IMR-90 (cell line): ENCODE data around the gene BRD8. TPM values are rescaled to one million over a fixed set of nuclear protein-coding genes. Genes with fewer than 3 reads are reported as not detected.

ENCODE experiments used
- ATAC-seq: fragments of 200-7000 bp; cut with Tn5 transposase; 2 replicates; pipeline ENCODE4 v1.9.1; 2020; ENCODE audit warnings: low read depth, mild to moderate bottlenecking, moderate library complexity
- Bru-seq: library from RNA; stranded (reverse); fragments of 400-500 nt; gene quantifications from one replicate; lab custom pipeline; 2021; lab: Mats Ljungman, UMichigan
- BruChase-seq, 2 experiments: library from RNA; stranded (reverse); fragments of 400-500 nt; gene quantifications; one replicate each; lab custom pipeline; 2021; lab: Mats Ljungman, UMichigan
- BruUV-seq: library from RNA; stranded (reverse); fragments of 400-500 nt; replicated peaks from 2 replicates; lab custom pipeline; 2021; lab: Mats Ljungman, UMichigan
- CTCF ChIA-PET: fragments of 300-600 bp; formaldehyde crosslinking; extraction: SDS; loops from one replicate; lab custom pipeline; 2021; ENCODE audit warnings: antibody characterized with exemption; lab: Yijun Ruan, JAX
- POLR2A ChIA-PET: fragments of 300-600 bp; sonication (Branson Sonifier 250); formaldehyde crosslinking; loops from one replicate; lab custom pipeline; 2022; ENCODE audit warnings: antibody characterized with exemption; ENCODE audit not compliant: unreplicated experiment; lab: Charles Lee
- DNase-seq: peaks from one replicate; pipeline ENCODE4 v3.0.0; 2013
- H2AFZ ChIP-seq: replicated peaks from 2 replicates; pipeline ENCODE3; 2013; ENCODE audit warnings: low read length, mild to moderate bottlenecking; ENCODE audit not compliant: poor library complexity
- H2AK5ac ChIP-seq: 2 replicates; pipeline ENCODE4 v1.6.1; 2013; ENCODE audit warnings: low read depth, low read length, inconsistent platforms
- H2AK9ac ChIP-seq: replicated peaks from 2 replicates; pipeline ENCODE3; 2013; ENCODE audit warnings: mild to moderate bottlenecking, low read depth, low read length, moderate library complexity; ENCODE audit not compliant: poor library complexity
- H2BK120ac ChIP-seq: 2 replicates; pipeline ENCODE4 v1.6.1; 2013; ENCODE audit warnings: low read depth, low read length, inconsistent platforms
- H2BK15ac ChIP-seq: 3 replicates; pipeline ENCODE4 v1.6.1; 2013; ENCODE audit warnings: low read depth, low read length, inconsistent platforms
- H2BK20ac ChIP-seq: 2 replicates; pipeline ENCODE4 v1.6.1; 2013; ENCODE audit warnings: low read depth, mild to moderate bottlenecking, inconsistent platforms, low read length, moderate library complexity
- H2BK5ac ChIP-seq: 2 replicates; pipeline ENCODE4 v1.6.1; 2013; ENCODE audit warnings: mild to moderate bottlenecking, low read depth, low read length, inconsistent platforms; ENCODE audit not compliant: poor library complexity, severe bottlenecking
- H3K14ac ChIP-seq: replicated peaks from 2 replicates; pipeline ENCODE4 v1.6.1; 2013; ENCODE audit warnings: low read depth, low read length, inconsistent platforms
- H3K18ac ChIP-seq: 2 replicates; pipeline ENCODE4 v1.6.1; 2013; ENCODE audit warnings: low read depth, low read length, control low read depth
- H3K23ac ChIP-seq: 2 replicates; pipeline ENCODE4 v1.6.1; 2013; ENCODE audit warnings: low read depth, low read length, inconsistent platforms
- H3K27ac ChIP-seq: 2 replicates; pipeline ENCODE4 v1.5.1; 2013; ENCODE audit warnings: mild to moderate bottlenecking, control low read depth, low read length; ENCODE audit not compliant: insufficient read depth
- H3K27me3 ChIP-seq: 2 replicates; pipeline ENCODE4 v1.6.1; 2013; ENCODE audit warnings: low read length; ENCODE audit not compliant: control insufficient read depth, insufficient read depth
- H3K36me3 ChIP-seq: 2 replicates; pipeline ENCODE4 v1.6.1; 2013; ENCODE audit warnings: low read length, mixed read lengths; ENCODE audit not compliant: control insufficient read depth, insufficient read depth
- H3K4ac ChIP-seq: 2 replicates; pipeline ENCODE4 v1.6.1; 2013; ENCODE audit warnings: low read depth, low read length, inconsistent platforms
- H3K4me1 ChIP-seq: 2 replicates; pipeline ENCODE4 v1.6.1; 2013; ENCODE audit warnings: low read length, mixed read lengths; ENCODE audit not compliant: control insufficient read depth, insufficient read depth
- H3K4me2 ChIP-seq: 2 replicates; pipeline ENCODE4 v1.6.1; 2013; ENCODE audit warnings: low read depth, mild to moderate bottlenecking, control low read depth, low read length, moderate library complexity
- H3K4me3 ChIP-seq: 2 replicates; pipeline ENCODE4 v1.5.1; 2013; ENCODE audit warnings: low read depth, mild to moderate bottlenecking, control low read depth, low read length, moderate library complexity; ENCODE audit not compliant: insufficient read depth
- H3K56ac ChIP-seq: 2 replicates; pipeline ENCODE4 v1.6.1; 2013; ENCODE audit warnings: low read length, inconsistent platforms; ENCODE audit not compliant: insufficient read depth; ENCODE audit errors: extremely low read depth
- H3K79me1 ChIP-seq, 2 experiments: 2 replicates each; pipeline ENCODE4 v1.6.1; 2013; ENCODE audit warnings: low read length in 2 of 2, inconsistent platforms in 1 of 2, low read depth in 1 of 2
- H3K9ac ChIP-seq: 2 replicates; pipeline ENCODE4 v1.6.1; 2013; ENCODE audit warnings: low read depth, low read length, control low read depth
- H3K9me1 ChIP-seq: 2 replicates; pipeline ENCODE4 v1.6.1; 2013; ENCODE audit warnings: low read length, inconsistent platforms; ENCODE audit not compliant: insufficient read depth
- H3K9me3 ChIP-seq: 2 replicates; pipeline ENCODE4 v1.6.1; 2013; ENCODE audit warnings: low read length; ENCODE audit not compliant: control insufficient read depth, insufficient read depth
- H4K20me1 ChIP-seq: 2 replicates; pipeline ENCODE4 v1.6.1; 2013; ENCODE audit warnings: low read length, inconsistent platforms; ENCODE audit not compliant: insufficient read depth
- H4K5ac ChIP-seq: 2 replicates; pipeline ENCODE4 v1.6.1; 2013; ENCODE audit warnings: mild to moderate bottlenecking, low read depth, low read length, control low read depth
- H4K8ac ChIP-seq, 2 experiments: 2 replicates each; pipeline ENCODE4 v1.6.1; 2013; ENCODE audit warnings: low read depth in 2 of 2, low read length in 2 of 2, control low read depth in 1 of 2, inconsistent platforms in 1 of 2
- H4K91ac ChIP-seq: 2 replicates; pipeline ENCODE4 v1.6.1; 2013; ENCODE audit warnings: low read depth, low read length, inconsistent platforms; ENCODE audit not compliant: insufficient read depth
- CHD1 ChIP-seq: IDR thresholded peaks from 2 replicates; pipeline ENCODE4 v1.6.1; 2012; ENCODE audit warnings: low read depth, low read length, improper control_type of control experiment
- MAZ ChIP-seq: IDR thresholded peaks from 2 replicates; pipeline ENCODE4 v1.6.1; 2012; ENCODE audit warnings: low read depth, mild to moderate bottlenecking, low read length, improper control_type of control experiment, moderate library complexity, borderline replicate concordance
- MXI1 ChIP-seq: IDR thresholded peaks from 2 replicates; pipeline ENCODE4 v1.6.1; 2012; ENCODE audit warnings: low read depth, mild to moderate bottlenecking, low read length, moderate library complexity, borderline replicate concordance
- NFE2L2 ChIP-seq: fragments of 150-350 bp; IDR thresholded peaks from 2 replicates; pipeline ENCODE4 v1.6.1; 2016; ENCODE audit warnings: low read depth, mild to moderate bottlenecking, low read length
- POLR2A ChIP-seq: IDR thresholded peaks from 2 replicates; pipeline ENCODE4 v1.6.1; 2012; ENCODE audit warnings: mild to moderate bottlenecking, low read depth, low read length
- RAD21 ChIP-seq: IDR thresholded peaks from 2 replicates; pipeline ENCODE4 v1.6.1; 2012; ENCODE audit warnings: low read length, improper control_type of control experiment
- RCOR1 ChIP-seq: IDR thresholded peaks from 2 replicates; pipeline ENCODE4 v1.6.1; 2012; ENCODE audit warnings: mild to moderate bottlenecking, low read length, improper control_type of control experiment; ENCODE audit not compliant: insufficient replicate concordance
- RFX5 ChIP-seq: IDR thresholded peaks from 2 replicates; pipeline ENCODE4 v1.8.0; 2012; ENCODE audit warnings: low read depth, mild to moderate bottlenecking, low read length, moderate library complexity
- WGBS, 2 experiments: methylation state at CpG; one replicate each; pipeline versions ENCODE4 v1.1.5 to v1.1.7; 2013; ENCODE audit warnings: missing lambda C conversion rate in 2 of 2; ENCODE audit not compliant: insufficient read length in 1 of 2; ENCODE audit errors: extremely low coverage in 2 of 2; 5-methylcytosine and 5-hydroxymethylcytosine counted together
- dilution Hi-C: fragments of 300-500 bp; cut with HindIII; formaldehyde crosslinking; loops from one replicate; pipeline ENCODE4 v1.14.3; 2018; ENCODE audit warnings: low sequenced_read_pairs; ENCODE audit not compliant: unreplicated experiment
- in situ Hi-C: fragments of 300-500 bp; cut with MboI; formaldehyde crosslinking; loops from 3 replicates; pipeline ENCODE4 v1.14.3; 2019; ENCODE audit warnings: low sequenced_read_pairs, inconsistent platforms, mixed read lengths
- intact Hi-C: fragments of 100-400 bp; cut with micrococcal nuclease; formaldehyde crosslinking; loops from 2 replicates; pipeline ENCODE4 v1.10.0; 2022
- long read RNA-seq: library from polyadenylated mRNA; unstranded; transcript quantifications from one replicate; pipeline ENCODE4 v2.0.0, GENCODE V29; 2021; ENCODE audit not compliant: unreplicated experiment
- polyA plus RNA-seq, 3 experiments: library from polyadenylated mRNA; depleted of rRNA; stranded (reverse); fragments of >200 nt; gene quantifications; 2 replicates each; pipeline ENCODE4 v1.2.3, GENCODE V29; 2012; ENCODE audit warnings: low replicate concordance in 1 of 3
- total RNA-seq: library from RNA; depleted of rRNA; stranded (reverse); fragments of >200 nt; gene quantifications from 2 replicates; pipeline ENCODE4 v1.2.3, GENCODE V29; 2012; rRNA removed
- TF ChIP-seq, protein P1 (sequence below): fragments of 150-350 bp; IDR thresholded peaks from 2 replicates; pipeline ENCODE4 v1.6.1; 2016; ENCODE audit warnings: low read depth, mild to moderate bottlenecking, low read length, moderate library complexity, borderline replicate concordance

Gene BRD8, protein sequence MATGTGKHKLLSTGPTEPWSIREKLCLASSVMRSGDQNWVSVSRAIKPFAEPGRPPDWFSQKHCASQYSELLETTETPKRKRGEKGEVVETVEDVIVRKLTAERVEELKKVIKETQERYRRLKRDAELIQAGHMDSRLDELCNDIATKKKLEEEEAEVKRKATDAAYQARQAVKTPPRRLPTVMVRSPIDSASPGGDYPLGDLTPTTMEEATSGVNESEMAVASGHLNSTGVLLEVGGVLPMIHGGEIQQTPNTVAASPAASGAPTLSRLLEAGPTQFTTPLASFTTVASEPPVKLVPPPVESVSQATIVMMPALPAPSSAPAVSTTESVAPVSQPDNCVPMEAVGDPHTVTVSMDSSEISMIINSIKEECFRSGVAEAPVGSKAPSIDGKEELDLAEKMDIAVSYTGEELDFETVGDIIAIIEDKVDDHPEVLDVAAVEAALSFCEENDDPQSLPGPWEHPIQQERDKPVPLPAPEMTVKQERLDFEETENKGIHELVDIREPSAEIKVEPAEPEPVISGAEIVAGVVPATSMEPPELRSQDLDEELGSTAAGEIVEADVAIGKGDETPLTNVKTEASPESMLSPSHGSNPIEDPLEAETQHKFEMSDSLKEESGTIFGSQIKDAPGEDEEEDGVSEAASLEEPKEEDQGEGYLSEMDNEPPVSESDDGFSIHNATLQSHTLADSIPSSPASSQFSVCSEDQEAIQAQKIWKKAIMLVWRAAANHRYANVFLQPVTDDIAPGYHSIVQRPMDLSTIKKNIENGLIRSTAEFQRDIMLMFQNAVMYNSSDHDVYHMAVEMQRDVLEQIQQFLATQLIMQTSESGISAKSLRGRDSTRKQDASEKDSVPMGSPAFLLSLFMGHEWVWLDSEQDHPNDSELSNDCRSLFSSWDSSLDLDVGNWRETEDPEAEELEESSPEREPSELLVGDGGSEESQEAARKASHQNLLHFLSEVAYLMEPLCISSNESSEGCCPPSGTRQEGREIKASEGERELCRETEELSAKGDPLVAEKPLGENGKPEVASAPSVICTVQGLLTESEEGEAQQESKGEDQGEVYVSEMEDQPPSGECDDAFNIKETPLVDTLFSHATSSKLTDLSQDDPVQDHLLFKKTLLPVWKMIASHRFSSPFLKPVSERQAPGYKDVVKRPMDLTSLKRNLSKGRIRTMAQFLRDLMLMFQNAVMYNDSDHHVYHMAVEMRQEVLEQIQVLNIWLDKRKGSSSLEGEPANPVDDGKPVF
- total RNA-seq (35.8 and 36.9 TPM in 2 replicates), polyA plus RNA-seq (2012; rRNA removed) (37.6 and 43.6 TPM in 2 replicates), Bru-seq, nascent RNA (percentile 71 among the genes with signal in this experiment), BruChase-seq, experiment 1, labeled RNA remaining after a 6-hour chase (percentile 82 among the genes with signal in this experiment), BruChase-seq, experiment 2, labeled RNA remaining after a 2-hour chase (percentile 78 among the genes with signal in this experiment)
- polyA plus RNA-seq (2012; cell fraction: cytosol; rRNA removed): 9.7 and 16.6 TPM in 2 replicates
- polyA plus RNA-seq (2012; cell fraction: nucleus; rRNA removed; ENCODE audit: low replicate concordance): 37.2 and 122 TPM in 2 replicates
- long read RNA-seq, transcript BRD8-201 (22 exons, 3,198 nt): major isoform, 14 of 66 reads
- long read RNA-seq, partial matches to known transcripts: 19 of 66 reads
- long read RNA-seq, other reads (novel, unspliced or antisense): 29 of 66 reads

DNA sequence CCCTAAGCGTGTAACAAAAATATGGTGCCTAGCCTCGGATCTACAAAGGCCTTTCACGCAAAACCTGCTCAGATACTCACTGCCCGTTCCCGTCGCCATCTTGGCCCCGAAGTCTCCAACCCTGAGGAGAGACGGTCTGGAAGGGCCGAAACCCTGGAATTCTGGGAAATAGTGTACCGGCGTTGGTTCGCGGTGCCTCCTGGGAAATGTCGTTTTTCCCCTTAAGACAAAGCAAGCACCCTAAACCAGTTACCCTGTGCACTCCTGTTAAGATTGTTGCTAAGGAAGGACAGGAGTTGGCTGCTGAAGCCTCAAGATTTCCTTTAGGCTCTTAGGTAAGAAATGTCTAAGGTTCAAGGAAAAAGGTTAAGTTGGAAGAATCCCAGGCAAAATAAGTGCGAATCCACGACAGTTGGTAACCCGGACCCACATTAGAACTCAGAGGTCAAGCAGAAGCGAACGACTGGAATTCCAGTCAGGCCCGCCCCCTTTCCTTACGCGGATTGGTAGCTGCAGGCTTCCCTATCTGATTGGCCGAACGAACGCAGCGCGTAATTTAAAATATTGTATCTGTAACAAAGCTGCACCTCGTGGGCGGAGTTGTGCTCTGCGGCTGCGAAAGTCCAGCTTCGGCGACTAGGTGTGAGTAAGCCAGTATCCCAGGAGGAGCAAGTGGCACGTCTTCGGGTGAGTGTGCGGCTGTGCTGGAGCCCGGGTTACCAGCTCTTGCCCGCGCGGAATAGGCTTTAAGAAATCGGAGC lies at the start of gene BRD8, which contains the start of gene KIF20A:
Gene BRD8 (minus strand): TSS at position 115 of the 761 bp plus-strand sequence. CDS start 16 bp downstream, at position 99.
Gene KIF20A (plus strand): TSS at position 597 of the 761 bp plus-strand sequence. CDS start 569 bp downstream, outside the sequence.
- Histone ChIP-seq H4K91ac (peak within 1 kb of the TSS; percentile 98), H3K4me3 (peak within 1 kb of the TSS; percentile 76), H3K4me1 (no peaks in the 10 kb centered on the region), H2BK120ac (peak within 1 kb of the TSS; percentile 99), H4K5ac (peak within 1 kb of the TSS; percentile 70), H3K14ac (peak within 1 kb of the TSS; percentile 100), H3K27ac (peak within 1 kb of the TSS; percentile 79), H2AK9ac (peak within 1 kb of the TSS; percentile 92), H3K56ac (peak within 1 kb of the TSS; percentile 100), H3K9me3 (no peaks in the 10 kb centered on the region), H3K36me3 (peaks cover 11% of the 10 kb centered on the region), H3K9me1 (no peaks in the 10 kb centered on the region; the same call in 1 of the 2 replicates), H3K9ac (peak within 1 kb of the TSS; percentile 92), H4K8ac (peak within 1 kb of the TSS; percentile 72 to 100), H2BK5ac (peak within 1 kb of the TSS; percentile 96), H3K4me2 (peak within 1 kb of the TSS; percentile 87), H2AK5ac (peak within 1 kb of the TSS; percentile 22; the same call in 1 of the 2 replicates), H4K20me1 (0 out of 2 replicates have a peak, but pooled peaks cover 4% of the 10 kb centered on the region), H3K79me1 (peaks cover 29 to 48% of the 10 kb centered on the region in 2 experiments), H2BK20ac (peak within 1 kb of the TSS; percentile 96), H3K4ac (peak within 1 kb of the TSS; percentile 99), H3K27me3 (no peaks in the 10 kb centered on the region), H2BK15ac (peak within 1 kb of the TSS; percentile 95; the same call in 1 of the 3 replicates), H2AFZ (peak within 1 kb of the TSS; percentile 93), H3K23ac (peak within 1 kb of the TSS; percentile 100), H3K18ac (peak within 1 kb of the TSS; percentile 80)
- peak; percentile 95 for ATAC-seq
- ChIA-PET CTCF (interaction anchor here (1.4 kb wide), 1 partner anchor 9 kb away, joined by 3 read pairs; no protein-coding TSS in a partner anchor), POLR2A (interaction anchor here (0.5 to 0.6 kb wide), 2 partner anchors 287 to 324 kb away, joined by 3 to 6 read pairs; no protein-coding TSS in a partner anchor)
- dilution Hi-C loops (no loop called here), intact Hi-C loops (no loop called here), in situ Hi-C loops (no loop called here)
- BruUV-seq: no TSS peak
- 0% methylated on average over 26 of the region's 41 CpGs; no CpG with 5 or more reads in 1 of the 2 experiments for WGBS, 2 experiments
- peak; percentile 94 for DNase-seq
- TF ChIP-seq RFX5: no peak
- no peak for TF ChIP-seq RCOR1
- TF ChIP-seq CHD1: no peak
- peak; percentile 76 for TF ChIP-seq POLR2A
- TF ChIP-seq, protein P1, sequence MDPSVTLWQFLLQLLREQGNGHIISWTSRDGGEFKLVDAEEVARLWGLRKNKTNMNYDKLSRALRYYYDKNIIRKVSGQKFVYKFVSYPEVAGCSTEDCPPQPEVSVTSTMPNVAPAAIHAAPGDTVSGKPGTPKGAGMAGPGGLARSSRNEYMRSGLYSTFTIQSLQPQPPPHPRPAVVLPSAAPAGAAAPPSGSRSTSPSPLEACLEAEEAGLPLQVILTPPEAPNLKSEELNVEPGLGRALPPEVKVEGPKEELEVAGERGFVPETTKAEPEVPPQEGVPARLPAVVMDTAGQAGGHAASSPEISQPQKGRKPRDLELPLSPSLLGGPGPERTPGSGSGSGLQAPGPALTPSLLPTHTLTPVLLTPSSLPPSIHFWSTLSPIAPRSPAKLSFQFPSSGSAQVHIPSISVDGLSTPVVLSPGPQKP: no peak
- TF ChIP-seq MXI1: peak; percentile 100
- TF ChIP-seq NFE2L2: no peak
- no peak for TF ChIP-seq RAD21
- no peak for TF ChIP-seq MAZ
